ENCODE data around the gene POMT1. TPM values are rescaled to one million over a fixed set of nuclear protein-coding genes. Genes with fewer than 3 reads are reported as not detected.
A peak's percentile ranks its signal among the peaks of the same experiment; 100 is the strongest.

The POMT1 gene
- total RNA-seq, 1 experiment from 2014 or later, result 20.1 TPM

DNA sequence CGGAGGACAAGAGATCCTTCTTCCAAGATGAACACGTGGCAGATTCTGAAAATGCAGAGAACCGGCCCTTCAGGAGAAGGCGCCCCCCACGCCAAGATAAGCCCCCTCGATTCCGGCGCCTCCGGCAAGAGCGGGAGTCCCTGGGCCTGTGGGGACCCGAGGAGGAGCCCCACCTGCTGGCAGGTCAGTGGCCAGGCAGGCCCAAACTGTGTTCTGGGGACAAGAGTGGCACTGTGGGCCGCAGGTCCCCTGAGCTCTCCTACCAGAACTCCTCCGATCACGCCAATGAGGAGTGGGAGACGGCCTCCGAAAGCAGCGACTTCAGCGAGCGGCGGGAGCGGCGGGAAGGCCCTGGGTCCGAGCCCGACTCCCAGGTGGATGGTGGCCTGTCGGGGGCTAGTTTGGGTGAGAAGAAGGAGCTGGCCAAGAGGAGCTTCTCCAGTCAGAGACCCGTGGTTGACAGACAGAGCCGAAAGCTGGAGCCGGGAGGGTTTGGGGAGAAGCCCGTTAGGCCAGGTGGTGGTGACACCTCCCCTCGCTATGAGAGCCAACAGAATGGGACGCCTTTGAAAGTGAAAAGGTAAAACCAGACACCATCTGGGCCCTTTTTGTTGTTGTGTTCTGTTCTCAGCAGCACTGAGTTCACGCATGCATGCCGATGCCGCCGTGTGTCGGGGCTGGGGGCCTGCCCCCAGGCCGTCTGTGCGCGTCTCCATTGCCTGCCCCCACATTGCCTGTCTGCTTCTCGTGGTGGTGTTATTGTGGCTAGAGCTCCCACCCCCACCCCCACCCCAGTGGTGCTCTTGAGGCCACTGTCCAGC, 26.6 kb upstream of the POMT1 start:
- no peak for DNase-seq (ENCODE audit: extremely low read depth, low read depth)

DNA sequence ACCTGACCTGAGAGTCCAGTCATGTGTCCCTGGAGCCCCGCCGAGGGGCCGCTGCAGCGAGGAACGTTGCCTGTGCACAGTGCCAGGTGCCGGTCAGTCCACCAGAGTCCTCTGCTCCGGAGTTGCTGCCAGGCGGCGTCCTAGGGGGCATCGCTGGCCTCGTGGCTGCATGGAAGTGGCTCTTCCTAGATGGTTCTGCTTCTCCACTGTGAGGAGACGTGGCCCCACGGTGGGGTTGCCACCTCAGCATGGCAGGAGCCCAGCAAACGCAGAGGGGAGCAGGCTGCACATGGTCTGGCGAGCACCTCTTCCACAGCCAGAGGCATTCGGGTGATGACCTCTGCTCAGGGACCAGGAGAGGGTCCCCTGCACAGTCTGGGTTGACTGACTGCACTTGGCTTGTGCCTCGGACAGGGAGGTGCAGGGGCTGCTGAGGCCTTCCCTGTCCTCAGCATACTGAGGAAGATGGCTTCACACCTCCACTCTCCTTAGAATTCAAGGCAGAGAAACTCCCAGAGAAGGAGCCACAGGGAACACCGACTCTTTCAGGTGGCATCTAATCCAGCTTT, 25.9 kb upstream of the POMT1 start:
- DNase-seq (ENCODE audit: extremely low read depth, low read depth), result no peak

DNA sequence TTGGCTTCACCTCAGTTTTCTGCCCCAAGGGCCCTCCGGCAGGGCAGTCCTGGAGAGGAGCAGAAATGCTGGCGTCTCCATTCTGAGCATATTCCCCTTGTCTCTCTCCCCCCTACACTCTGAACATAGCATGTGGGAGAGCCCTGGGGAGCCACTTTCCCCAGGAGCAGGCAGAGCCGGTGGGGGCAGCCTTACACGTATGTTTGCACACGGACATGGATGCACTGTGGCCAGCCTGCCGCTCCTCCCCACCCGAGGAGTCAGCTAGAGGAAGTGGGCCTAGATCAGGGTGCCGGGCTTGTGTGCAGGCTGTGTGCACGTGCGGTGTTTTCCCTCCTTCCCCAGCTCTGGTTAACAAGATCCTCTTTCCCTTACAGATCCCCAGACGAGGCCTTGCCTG, 25.4 kb upstream of the POMT1 start:
- DNase-seq (ENCODE audit: extremely low read depth, low read depth), result no peak

DNA sequence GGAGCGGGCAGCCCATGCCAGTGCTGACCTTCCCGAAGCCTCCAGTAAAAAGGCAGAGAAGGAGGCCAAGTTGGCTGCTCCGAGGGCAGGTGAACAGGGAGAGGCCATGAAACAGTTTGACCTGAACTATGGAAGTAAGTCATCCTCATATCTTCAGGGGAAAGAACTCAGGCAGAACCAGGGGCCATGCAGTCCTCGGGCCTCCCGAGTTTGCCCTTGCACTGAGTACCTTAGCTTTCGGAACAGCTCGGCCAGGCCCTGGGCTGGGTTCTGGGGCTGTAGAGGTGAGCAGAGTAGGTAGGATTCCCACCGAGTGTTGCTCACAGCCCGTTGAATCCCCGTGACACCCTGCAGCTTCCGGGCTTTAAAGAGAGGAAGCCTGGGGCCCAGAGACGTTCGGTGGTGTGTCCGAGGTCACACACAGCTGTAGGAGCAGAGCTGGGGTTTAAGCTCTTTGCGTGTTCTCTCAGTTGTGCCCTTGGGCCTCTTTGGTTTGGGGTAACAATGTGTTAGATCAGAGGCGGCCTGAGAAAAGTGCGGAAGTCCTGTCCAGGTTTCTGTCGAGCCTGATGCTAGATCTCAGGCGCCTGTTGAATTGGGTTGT, 24.8 kb upstream of the POMT1 start:
- no peak for DNase-seq (ENCODE audit: extremely low read depth, low read depth)

DNA sequence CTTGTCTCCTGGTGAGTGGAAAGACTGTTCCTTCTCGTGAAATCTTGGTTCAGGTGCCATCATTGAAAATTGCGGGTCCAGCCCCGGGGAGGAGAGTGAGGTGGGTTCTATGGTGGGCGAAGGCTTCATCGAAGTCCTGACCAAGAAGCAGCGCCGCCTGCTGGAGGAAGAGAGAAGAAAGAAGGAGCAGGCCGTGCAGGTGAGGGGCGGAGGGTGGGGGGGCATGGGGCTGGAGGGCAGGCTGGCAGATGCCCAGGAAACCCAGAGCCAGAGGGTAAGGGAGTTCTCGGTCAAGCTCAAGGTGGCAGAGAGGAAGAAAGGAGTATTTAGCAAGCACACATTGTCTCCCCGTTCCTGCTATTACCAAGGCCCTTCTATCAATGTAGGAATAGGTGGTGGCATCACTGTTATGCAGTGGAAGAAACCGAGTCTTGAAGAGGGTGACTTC, 24.3 kb upstream of the POMT1 start:
- DNase-seq (ENCODE audit: extremely low read depth, low read depth), result peak; percentile 55

DNA sequence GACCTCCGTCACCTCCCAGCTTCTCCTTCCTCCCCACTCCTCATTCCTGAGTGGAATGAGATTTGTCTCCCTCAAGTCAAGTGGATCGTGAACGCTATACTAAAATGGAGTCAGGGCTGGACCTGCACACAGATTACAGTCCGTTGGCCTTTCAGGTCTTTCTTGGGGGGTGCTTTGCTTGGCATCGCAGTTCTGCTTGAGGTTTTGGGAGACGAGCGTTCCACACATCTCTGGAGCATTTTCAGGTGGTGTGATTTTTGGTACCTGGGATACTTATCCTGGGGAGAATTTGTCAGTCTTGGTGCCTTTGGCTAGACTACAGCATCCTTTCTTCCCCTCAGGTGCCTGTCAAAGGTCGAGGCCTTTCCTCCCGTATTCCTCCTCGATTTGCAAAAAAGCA, 23.8 kb upstream of the POMT1 start:
- DNase-seq (ENCODE audit: extremely low read depth, low read depth), result no peak

DNA sequence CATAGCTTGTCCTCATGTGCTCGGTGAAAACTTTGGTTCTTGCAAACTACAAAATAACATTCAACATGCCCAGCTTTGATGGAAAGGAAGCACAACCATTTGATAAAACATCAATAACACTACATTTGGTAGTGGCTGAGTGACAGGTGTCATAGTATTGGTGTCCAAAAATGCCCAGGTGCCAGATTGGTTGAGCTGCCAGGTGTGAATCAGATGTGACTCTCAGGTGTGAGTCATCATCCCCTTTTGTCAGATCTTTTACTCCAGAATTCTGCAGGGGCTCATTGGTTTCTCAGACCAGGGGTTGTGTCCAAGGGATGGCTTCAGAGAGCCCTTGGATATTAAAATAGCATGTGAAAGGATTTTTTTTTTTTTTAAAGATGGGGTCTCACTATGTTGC, 22.5 kb upstream of the POMT1 start:
- DNase-seq (ENCODE audit: extremely low read depth, low read depth), result no peak

DNA sequence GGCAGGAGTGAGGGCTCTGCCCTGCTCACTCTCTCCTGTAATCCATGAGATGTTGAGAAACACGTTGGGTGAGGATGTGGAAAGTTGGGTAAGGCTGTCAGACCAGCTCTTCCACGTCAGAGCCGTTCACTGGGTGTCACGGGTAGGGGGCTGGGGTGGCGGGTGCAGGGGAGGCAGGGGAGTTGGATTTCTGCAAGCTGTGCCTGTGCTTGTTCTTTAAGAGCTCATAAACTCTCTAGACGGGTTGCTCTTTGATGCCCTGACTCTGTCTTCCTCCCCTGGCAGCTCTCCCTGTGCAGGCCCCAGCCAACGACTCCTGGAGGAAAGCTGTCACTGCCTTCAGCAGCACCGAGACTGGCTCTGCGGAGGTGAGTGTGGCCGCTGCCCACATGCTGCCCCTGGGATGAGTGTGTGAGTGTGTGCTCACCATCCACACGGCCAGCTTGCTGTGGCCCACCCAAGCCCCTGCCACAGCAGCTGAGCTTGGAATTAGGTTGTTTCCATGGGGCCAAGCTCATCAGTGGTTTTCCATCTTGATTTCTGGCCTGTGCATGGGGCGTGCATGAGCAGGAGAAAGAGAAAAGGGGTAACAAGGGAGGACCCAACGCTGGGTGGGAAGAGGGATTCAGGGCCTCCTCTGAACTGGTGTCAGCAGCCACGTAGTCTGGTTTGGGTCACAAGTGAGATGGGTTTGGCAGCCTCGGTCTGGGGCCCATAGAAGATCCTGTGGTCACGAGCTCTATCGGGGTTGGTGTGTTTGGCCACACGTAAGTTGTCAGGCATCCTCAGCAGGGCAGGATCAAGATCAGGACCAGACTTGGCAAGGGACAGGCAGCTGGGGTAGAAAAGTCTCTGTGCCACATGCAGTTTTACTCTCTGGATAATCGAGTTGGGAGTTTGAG, 21.0 kb upstream of the POMT1 start:
- DNase-seq (ENCODE audit: extremely low read depth, low read depth), result no peak

DNA sequence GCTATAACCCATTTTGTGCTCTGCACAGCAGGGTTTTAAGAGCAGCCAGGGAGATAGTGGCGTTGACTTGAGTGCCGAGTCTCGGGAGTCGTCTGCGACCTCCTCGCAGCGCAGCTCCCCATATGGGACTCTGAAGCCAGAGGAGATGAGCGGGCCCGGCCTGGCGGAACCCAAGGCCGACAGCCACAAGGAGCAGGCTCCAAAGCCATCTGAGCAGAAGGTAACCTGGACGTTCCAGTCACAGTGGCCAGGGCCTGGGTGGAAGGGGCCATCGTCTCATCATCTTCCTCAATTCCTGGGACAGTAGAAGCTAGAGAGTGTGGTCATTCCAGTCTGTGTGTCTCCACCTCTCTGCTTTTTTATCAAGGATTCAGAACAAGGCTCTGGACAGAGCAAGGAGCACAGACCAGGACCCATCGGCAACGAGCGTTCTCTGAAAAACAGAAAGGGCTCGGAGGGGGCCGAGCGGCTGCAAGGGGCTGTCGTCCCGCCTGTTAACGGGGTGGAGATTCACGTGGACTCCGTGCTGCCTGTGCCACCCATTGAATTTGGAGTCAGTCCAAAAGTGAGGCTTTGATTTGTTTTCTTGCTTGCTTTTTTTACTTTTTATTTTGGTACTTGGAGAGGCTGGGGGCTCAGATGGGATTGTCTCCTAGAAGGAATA, 20.2 kb upstream of the POMT1 start:
- DNase-seq (ENCODE audit: extremely low read depth, low read depth), result no peak

DNA sequence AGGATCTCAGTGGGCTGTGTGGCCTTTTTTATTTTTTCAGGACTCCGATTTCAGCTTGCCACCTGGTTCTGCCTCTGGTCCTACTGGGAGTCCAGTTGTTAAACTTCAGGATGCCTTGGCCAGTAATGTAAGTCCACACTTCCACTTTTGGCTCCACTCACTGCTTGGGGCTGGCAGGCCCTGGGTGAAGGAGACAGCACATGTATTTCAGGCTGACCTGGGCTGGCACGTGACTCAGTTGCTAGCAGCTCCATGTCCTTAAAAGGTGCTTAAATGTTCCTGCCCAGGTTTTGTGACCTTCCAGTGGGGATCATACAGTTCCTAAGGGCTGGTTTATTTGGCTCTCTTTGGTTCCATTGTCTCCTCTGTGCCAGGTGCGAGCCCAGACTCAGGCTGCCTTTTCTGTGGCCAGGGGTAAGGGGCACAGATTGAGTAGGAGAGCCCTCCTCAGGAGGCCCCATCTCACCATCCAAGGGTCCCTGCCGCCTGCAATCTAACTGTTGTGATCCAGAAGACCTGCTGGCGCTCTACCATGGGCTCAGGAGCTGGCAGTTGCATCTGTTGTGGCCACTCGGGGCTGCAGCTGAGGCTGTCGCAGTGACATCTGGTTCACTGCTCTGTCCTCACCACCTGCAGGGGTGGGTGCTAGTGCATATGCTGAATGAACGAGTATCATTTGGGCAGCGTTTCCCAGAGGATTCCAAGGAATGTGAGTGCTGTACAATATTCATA, 19.2 kb upstream of the POMT1 start:
- no peak for DNase-seq (ENCODE audit: extremely low read depth, low read depth)

DNA sequence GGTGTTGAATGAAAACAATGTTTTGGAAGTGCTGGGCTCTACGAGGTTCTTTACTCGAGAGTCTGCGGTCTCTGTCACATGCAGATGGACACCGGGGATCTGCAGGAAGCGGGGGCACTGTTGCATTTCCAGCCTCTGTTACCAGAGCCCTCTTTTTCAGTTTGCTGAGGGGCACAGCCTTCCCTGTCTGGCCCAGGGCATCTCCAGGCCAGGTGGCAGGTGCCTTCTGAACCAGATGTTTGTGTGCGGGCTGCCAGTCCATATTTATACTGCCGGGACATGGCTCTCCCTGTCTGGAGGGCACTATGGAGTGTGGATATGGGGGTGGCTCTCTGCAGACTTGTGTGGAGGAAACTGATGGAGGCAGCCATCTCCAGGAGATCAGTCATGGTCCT, 18.7 kb upstream of the POMT1 start:
- DNase-seq (ENCODE audit: extremely low read depth, low read depth), result no peak

DNA sequence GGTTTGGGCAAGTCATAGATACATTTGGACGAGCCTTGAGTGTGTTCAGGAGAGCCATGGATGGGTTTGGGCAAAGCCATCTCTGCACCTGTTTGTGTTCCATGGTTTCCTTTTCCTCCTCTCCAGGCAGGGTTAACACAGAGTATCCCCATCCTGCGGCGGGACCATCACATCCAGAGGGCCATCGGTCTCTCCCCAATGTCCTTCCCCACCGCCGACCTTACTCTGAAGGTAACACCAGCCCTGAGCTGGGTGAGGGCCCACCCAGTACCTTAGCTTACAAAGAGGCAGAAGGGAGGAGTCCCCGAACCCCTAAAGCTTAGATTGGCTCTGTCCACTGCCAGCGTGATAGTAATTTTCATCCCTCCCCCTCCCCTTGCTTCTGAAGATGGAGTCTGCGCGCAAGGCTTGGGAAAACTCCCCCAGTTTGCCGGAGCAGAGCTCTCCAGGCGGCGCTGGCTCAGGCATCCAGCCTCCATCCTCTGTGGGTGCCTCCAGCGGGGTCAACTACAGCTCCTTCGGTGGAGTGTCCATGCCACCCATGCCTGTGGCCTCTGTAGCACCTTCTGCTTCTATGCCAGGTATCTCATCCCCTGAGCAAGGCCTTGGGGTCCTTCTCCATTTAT, 18.0 kb upstream of the POMT1 start:
- no peak for DNase-seq (ENCODE audit: extremely low read depth, low read depth)

DNA sequence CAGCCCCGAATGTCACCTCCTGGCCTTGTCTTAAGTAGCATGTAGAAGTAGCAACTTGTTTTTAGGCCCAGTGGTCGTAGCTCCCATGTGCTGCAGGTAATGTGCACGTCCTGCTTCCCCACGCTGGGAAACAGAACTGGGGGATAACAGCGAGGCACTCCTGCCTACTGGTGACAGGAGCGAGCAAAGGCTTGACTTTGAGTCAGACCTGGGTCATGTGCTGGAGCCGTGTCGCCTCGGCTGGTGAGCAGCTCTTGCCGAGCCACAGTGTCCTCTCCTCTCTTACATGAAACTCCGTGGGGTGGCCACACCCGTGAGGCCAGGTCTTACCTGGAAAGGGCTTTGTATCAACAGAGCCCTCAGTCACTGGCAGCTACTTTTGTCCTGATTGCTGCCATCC, 17.5 kb upstream of the POMT1 start:
- no peak for DNase-seq (ENCODE audit: extremely low read depth, low read depth)

DNA sequence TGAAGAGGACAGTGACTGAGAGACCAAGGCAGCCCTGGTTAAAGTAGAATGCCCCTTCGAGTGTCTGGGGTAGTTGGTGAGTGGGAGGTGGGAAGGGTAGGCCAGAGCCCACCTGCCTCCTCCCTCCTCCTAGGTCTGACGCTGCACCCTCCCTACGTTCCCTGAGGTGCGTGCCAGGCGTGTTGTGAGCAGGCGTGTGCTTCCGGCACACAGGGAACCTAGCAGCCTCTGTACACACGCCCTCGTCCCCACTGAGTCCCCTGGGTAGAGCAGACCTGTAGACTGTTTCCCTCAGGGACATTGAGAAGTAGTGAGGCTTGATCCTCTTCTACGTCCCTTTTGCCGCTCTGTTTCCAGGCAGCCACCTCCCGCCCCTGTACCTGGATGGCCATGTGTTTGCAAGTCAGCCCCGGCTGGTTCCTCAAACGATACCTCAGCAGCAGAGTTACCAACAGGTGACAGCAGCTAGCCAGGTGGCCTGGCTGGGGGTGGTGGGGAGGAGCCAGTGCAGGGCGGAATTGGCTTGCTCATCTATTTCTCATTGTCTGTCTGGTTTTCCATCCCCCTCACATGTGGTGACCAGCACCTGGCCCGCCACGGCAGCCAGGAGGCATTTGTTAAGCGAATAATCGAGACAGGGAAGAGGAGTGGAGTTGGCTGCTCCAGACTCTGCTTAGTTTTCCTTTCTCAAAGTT, 16.8 kb upstream of the POMT1 start:
- no peak for DNase-seq (ENCODE audit: extremely low read depth, low read depth)

DNA sequence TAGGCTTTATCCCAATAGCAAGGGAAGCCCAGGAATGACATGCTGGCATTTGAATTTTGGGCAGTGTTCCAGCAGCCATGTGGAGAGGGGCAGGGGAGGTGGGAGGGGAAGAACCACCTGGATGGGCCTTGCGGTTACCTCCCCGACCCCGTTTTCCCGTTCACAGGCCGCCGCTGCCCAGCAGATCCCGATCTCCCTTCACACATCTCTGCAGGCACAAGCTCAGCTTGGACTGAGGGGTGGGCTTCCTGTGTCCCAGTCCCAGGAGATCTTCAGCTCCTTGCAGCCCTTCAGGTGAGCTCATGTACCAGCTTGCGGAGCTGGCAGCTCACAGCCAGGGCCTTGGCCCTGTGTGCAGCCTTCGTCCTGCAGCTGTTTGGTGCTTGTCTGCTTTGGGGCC, 15.7 kb upstream of the POMT1 start:
- no peak for DNase-seq (ENCODE audit: extremely low read depth, low read depth)

DNA sequence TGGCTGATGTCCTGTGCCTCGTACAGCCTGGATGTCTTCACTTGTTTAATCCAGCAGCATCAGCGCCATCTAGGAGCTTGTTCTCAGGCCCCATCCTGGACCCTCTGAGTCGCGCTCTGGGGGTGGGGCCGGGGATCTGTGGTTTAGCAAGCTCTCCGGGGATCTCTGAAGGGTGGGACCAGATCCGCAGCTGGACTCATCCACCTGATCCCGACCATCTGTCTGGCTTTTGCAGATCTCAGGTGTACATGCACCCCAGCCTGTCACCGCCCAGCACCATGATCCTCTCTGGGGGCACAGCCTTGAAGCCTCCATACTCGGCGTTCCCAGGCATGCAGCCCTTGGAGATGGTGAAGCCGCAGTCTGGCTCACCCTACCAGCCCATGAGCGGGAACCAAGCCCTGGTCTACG, 15.1 kb upstream of the POMT1 start:
- DNase-seq (ENCODE audit: extremely low read depth, low read depth), result no peak

DNA sequence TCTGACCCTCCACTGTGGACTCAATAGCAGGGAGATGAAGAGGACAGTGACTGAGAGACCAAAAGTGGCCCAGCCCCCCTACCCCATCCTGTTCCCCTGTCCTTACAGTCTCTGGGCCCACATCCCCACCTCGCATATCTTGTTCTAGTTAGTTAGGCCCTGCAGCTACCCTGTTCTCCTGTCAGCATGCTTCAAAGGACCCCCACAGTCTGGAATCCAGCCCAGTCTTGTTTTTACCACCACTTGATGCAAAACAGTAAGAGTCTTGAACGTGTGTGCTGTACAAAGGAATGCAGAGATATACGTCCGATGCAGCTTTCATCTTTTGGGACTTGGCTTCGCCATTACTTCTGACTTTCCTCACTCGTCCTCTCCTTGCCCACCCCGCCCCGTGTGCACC, 12.2 kb upstream of the POMT1 start:
- DNase-seq (ENCODE audit: extremely low read depth, low read depth), result no peak

DNA sequence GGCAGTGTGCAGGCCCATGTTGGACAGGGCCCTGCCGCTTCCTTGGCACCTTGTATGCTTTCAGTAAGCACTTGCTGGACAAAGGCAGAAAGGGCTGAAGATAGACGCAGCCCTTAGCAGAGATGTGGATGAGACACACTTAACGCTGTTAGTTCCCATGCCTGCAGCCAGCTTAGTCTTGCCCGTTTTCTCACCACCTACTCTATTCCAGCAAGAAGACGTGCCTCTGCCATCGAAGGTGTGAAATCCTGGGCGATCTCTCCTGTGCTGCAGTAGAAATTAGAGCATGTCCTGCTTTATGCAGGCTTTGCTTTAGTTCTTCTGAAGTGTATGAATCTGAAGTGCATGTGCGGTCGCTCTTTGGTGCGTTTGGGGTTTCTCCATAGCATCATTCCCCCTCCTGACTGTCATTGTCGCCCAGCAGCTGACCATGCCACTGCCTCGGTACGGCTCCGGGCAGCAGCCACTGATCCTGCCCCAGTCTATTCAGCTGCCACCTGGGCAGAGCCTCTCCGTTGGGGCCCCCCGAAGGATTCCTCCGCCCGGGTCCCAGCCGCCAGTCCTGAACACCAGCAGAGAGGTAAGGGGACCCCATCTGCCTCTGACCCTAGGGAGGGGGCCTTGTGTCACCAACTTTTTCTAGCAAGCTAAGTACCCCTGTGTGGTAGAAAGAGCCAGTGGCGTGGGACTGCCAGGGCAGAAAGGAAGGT, 11.6 kb upstream of the POMT1 start:
- DNase-seq (ENCODE audit: extremely low read depth, low read depth), result no peak
